HCT116 (cell line): ENCODE measurements around the gene CAPS.

Source experiments
- POLR2AphosphoS5 ChIP-seq: IDR thresholded peaks from 2 replicates; pipeline ENCODE4 v1.6.1; 2011; ENCODE audit warnings: mild to moderate bottlenecking, low read depth, low read length, moderate library complexity
- TF ChIP-seq, protein P1 (sequence below), 3 experiments: fragments of 200-600 bp in 1 of 3; sonication (generic) in 1 of 3; IDR thresholded peaks in 2 of 3; conservative IDR thresholded peaks in 1 of 3; 2 replicates each; pipeline ENCODE4 v1.5.1; 2012 to 2017; ENCODE audit warnings: low read depth in 2 of 3, low read length in 2 of 3, antibody characterized with exemption in 1 of 3, borderline replicate concordance in 1 of 3, control low read depth in 1 of 3, mild to moderate bottlenecking in 1 of 3, mixed read lengths in 1 of 3, mixed run types in 1 of 3, moderate library complexity in 1 of 3; ENCODE audit not compliant: insufficient read depth in 1 of 3
- TF ChIP-seq, protein P2 (sequence below): IDR thresholded peaks from 2 replicates; pipeline ENCODE4 v1.6.1; 2012

DNA sequence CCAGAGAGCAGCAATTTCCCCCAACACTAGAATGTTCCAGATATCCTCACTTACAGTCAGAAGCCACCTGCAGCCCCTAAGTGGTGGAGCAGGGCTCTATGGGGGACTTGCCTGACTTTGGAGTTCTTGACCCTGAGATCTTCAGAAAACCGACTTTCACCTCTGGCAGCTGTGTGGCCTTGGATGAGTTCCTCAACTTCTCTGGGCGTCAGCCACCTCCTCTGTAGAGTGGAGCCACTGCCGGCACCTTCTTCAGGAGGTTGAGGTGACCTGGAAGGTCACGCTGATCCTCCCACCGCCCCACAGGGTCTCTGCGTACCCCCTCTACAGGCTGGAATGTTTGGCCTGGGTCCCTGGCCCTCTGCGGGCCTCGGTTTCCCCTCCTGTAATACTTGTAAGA, 36.6 kb upstream of the CAPS start:
- TF ChIP-seq, protein P1, sequence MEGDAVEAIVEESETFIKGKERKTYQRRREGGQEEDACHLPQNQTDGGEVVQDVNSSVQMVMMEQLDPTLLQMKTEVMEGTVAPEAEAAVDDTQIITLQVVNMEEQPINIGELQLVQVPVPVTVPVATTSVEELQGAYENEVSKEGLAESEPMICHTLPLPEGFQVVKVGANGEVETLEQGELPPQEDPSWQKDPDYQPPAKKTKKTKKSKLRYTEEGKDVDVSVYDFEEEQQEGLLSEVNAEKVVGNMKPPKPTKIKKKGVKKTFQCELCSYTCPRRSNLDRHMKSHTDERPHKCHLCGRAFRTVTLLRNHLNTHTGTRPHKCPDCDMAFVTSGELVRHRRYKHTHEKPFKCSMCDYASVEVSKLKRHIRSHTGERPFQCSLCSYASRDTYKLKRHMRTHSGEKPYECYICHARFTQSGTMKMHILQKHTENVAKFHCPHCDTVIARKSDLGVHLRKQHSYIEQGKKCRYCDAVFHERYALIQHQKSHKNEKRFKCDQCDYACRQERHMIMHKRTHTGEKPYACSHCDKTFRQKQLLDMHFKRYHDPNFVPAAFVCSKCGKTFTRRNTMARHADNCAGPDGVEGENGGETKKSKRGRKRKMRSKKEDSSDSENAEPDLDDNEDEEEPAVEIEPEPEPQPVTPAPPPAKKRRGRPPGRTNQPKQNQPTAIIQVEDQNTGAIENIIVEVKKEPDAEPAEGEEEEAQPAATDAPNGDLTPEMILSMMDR (IDR thresholded peaks at IDR 0.05 in 2 of 3, conservative IDR thresholded peaks at IDR 0.05 in 1 of 3; ENCODE audit: borderline replicate concordance in 1 of 3, insufficient read depth in 1 of 3, low read depth in 2 of 3, low read length in 2 of 3), result no peak
- no peak for TF ChIP-seq POLR2AphosphoS5
- TF ChIP-seq, protein P2, sequence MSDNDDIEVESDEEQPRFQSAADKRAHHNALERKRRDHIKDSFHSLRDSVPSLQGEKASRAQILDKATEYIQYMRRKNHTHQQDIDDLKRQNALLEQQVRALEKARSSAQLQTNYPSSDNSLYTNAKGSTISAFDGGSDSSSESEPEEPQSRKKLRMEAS, result no peak
